GM12878 (cell line): ENCODE data around the gene ARL14EPL. TPM values are rescaled to one million over a fixed set of nuclear protein-coding genes. Genes with fewer than 3 reads are reported as not detected.

Source experiments
- ATAC-seq: fragments of 200-7000 bp; cut with Tn5 transposase; 3 replicates; pipeline ENCODE4 v1.9.1; 2020; ENCODE audit warnings: mild to moderate bottlenecking, moderate library complexity
- BruUV-seq: library from RNA; stranded (reverse); fragments of 400-500 nt; replicated peaks from 2 replicates; lab custom pipeline; 2021; lab: Mats Ljungman, UMichigan
- CTCF ChIA-PET: fragments of 300-600 bp; sonication (Branson Sonifier 250); formaldehyde crosslinking; extraction: SDS; loops from one replicate; lab custom pipeline; 2021; ENCODE audit warnings: inconsistent platforms; lab: Yijun Ruan, JAX
- POLR2A ChIA-PET: fragments of 350-600 bp; formaldehyde crosslinking; extraction: SDS; loops from one replicate; lab custom pipeline; 2021; ENCODE audit warnings: inconsistent platforms; lab: Charles Lee
- RAD21 ChIA-PET: fragments of 300-600 bp; sonication (Branson Sonifier 250); formaldehyde crosslinking; loops from one replicate; lab custom pipeline; 2023; ENCODE audit warnings: antibody characterized with exemption; ENCODE audit not compliant: unreplicated experiment; lab: Charles Lee
- SMC1A ChIA-PET: fragments of 300-600 bp; sonication (Branson Sonifier 250); formaldehyde crosslinking; loops from one replicate; lab custom pipeline; 2023; ENCODE audit not compliant: unreplicated experiment, uncharacterized antibody; lab: Charles Lee
- DNase-seq: peaks from one replicate; pipeline ENCODE4 v3.0.0-alpha.2; 2011; ENCODE audit warnings: low read depth, low spot score
- FAIRE-seq: peaks from 3 replicates; lab custom pipeline; 2011; peaks lifted over from hg19 to GRCh38; lab: Jason Lieb, UNC
- H2AFZ ChIP-seq: 2 replicates; pipeline ENCODE4 v1.6.0; 2011; ENCODE audit warnings: low read depth, low read length, control low read depth; ENCODE audit not compliant: control insufficient read depth
- H3K27ac ChIP-seq: 2 replicates; pipeline ENCODE4 v1.5.1; 2011; ENCODE audit warnings: control low read depth; ENCODE audit not compliant: control insufficient read depth, insufficient read depth
- H3K27me3 ChIP-seq, 2 experiments: replicated peaks in 1 of 2; 2 replicates each; pipeline versions ENCODE4 v1.6.0 to v1.6.1; 2011; ENCODE audit warnings: low read length in 1 of 2; ENCODE audit not compliant: control insufficient read depth in 2 of 2, insufficient read depth in 2 of 2
- H3K36me3 ChIP-seq, 2 experiments: 2 replicates each; pipeline ENCODE4 v1.5.1; 2011; ENCODE audit warnings: low read length in 1 of 2; ENCODE audit not compliant: control insufficient read depth in 2 of 2, insufficient read depth in 2 of 2
- H3K4me1 ChIP-seq: 2 replicates; pipeline ENCODE4 v1.6.1; 2011; ENCODE audit warnings: mild to moderate bottlenecking, low read length, moderate library complexity, mixed read lengths; ENCODE audit not compliant: control insufficient read depth, insufficient read depth
- H3K4me2 ChIP-seq: 2 replicates; pipeline ENCODE4 v1.6.0; 2011; ENCODE audit warnings: control low read depth; ENCODE audit not compliant: control insufficient read depth, insufficient read depth
- H3K4me3 ChIP-seq: fragments of 200-600 bp; sonication (generic); 2 replicates; pipeline ENCODE4 v1.5.1; 2016
- H3K79me2 ChIP-seq: 2 replicates; pipeline ENCODE4 v1.6.0; 2011; ENCODE audit warnings: low read length; ENCODE audit not compliant: control insufficient read depth, insufficient read depth
- H3K9ac ChIP-seq: 2 replicates; pipeline ENCODE4 v1.8.0; 2011; ENCODE audit warnings: low read length, control low read depth, mixed read lengths; ENCODE audit not compliant: control insufficient read depth, insufficient read depth
- H3K9me3 ChIP-seq: replicated peaks from 3 replicates; pipeline ENCODE4 v1.5.1; 2011; ENCODE audit warnings: mild to moderate bottlenecking, low read length; ENCODE audit not compliant: control insufficient read depth, insufficient read depth
- H4K20me1 ChIP-seq: 2 replicates; pipeline ENCODE4 v1.6.0; 2011; ENCODE audit not compliant: control insufficient read depth, insufficient read depth
- BCL11A ChIP-seq: IDR thresholded peaks from 2 replicates; pipeline ENCODE4 v1.6.1; 2011; ENCODE audit warnings: low read depth, low read length
- EED ChIP-seq: sonication (generic); IDR thresholded peaks from 2 replicates; pipeline ENCODE4 v1.6.1; 2016; ENCODE audit warnings: antibody characterized with exemption, low read depth
- EGR1 ChIP-seq, 2 experiments: IDR thresholded peaks; 1 replicate in 1 of 2; 2 replicates in 1 of 2; pipeline ENCODE4 v1.6.1; 2011 to 2012; ENCODE audit warnings: low read depth in 2 of 2, low read length in 2 of 2, borderline replicate concordance in 1 of 2, mild to moderate bottlenecking in 1 of 2, moderate library complexity in 1 of 2
- GABPA ChIP-seq: IDR thresholded peaks from 2 replicates; pipeline ENCODE4 v1.6.1; 2014; ENCODE audit warnings: antibody characterized with exemption, low read depth, mild to moderate bottlenecking, inconsistent platforms
- IKZF1 ChIP-seq: fragments of 450-650 bp; conservative IDR thresholded peaks from 2 replicates; pipeline ENCODE4 v1.6.1; 2017; ENCODE audit warnings: antibody characterized with exemption, mild to moderate bottlenecking
- MYB ChIP-seq: fragments of 150-350 bp; IDR thresholded peaks from 2 replicates; pipeline ENCODE4 v1.6.1; 2014; ENCODE audit warnings: mild to moderate bottlenecking, low read depth, low read length, borderline replicate concordance
- NFIC ChIP-seq: IDR thresholded peaks from 2 replicates; pipeline ENCODE4 v1.6.1; 2012; ENCODE audit warnings: low read depth, mild to moderate bottlenecking, inconsistent platforms, low read length, moderate library complexity
- NR2F1 ChIP-seq: fragments of 450-650 bp; conservative IDR thresholded peaks from 2 replicates; pipeline ENCODE4 v1.6.1; 2017; ENCODE audit warnings: mild to moderate bottlenecking
- PAX5 ChIP-seq: IDR thresholded peaks from 2 replicates; pipeline ENCODE4 v1.6.1; 2011; ENCODE audit warnings: low read depth, low read length, borderline replicate concordance
- RELA ChIP-seq: fragments of 450-650 bp; IDR thresholded peaks from 2 replicates; pipeline ENCODE4 v1.8.0; 2014; ENCODE audit warnings: borderline replicate concordance; ENCODE audit not compliant: partially characterized antibody
- TCF7 ChIP-seq: IDR thresholded peaks from 2 replicates; pipeline ENCODE4 v1.6.1; 2014; ENCODE audit warnings: antibody characterized with exemption, borderline replicate concordance
- WGBS: methylation state at CpG from one replicate; pipeline ENCODE4 v1.1.6; 2016; ENCODE audit warnings: low lambda C conversion rate; ENCODE audit not compliant: insufficient replicate concordance, insufficient coverage; ENCODE audit errors: missing lambda C conversion rate; 5-methylcytosine and 5-hydroxymethylcytosine counted together
- in situ Hi-C: fragments of 300-500 bp; cut with MboI; formaldehyde crosslinking; loops from 9 replicates; pipeline ENCODE4 v1.14.3; 2018; ENCODE audit warnings: mixed read lengths
- intact Hi-C: fragments of 100-400 bp; cut with micrococcal nuclease; formaldehyde crosslinking; loops from one replicate; pipeline ENCODE4 v1.14.2; 2022; ENCODE audit not compliant: unreplicated experiment
- polyA plus RNA-seq, 11 experiments: library from polyadenylated mRNA; depleted of rRNA in 4 of 11; unstranded in 6 of 11; stranded (reverse) in 5 of 11; fragments of >200 nt; fragmentation: Nextera tagmentation in 4 of 11; fragmentation: Illumina TruSeq in 1 of 11; extraction: Ambion mirVana in 4 of 11; extraction: Trizol in 1 of 11; gene quantifications; 1 replicate in 1 of 11; 2 replicates in 10 of 11; pipeline versions ENCODE4 v1.2.1 to v1.2.3, GENCODE V29; 2011 to 2016; ENCODE audit warnings: inconsistent platforms in 2 of 11, missing spikeins in 2 of 11, low read depth in 1 of 11
- total RNA-seq, 4 experiments: library from RNA; depleted of rRNA in 3 of 4; stranded (reverse); fragments of >200 nt in 3 of 4; fragmentation: Illumina TruSeq in 1 of 4; extraction: Trizol in 1 of 4; gene quantifications; 2 replicates each; pipeline versions ENCODE4 v1.2.1 to v1.2.3, GENCODE V29; 2013 to 2021
- TF ChIP-seq, protein P1 (sequence below): fragments of 450-650 bp; IDR thresholded peaks from 2 replicates; pipeline ENCODE4 v1.6.1; 2017; ENCODE audit warnings: mild to moderate bottlenecking
- TF ChIP-seq, protein P2 (sequence below), 3 experiments: IDR thresholded peaks in 2 of 3; conservative IDR thresholded peaks in 1 of 3; 2 replicates each; pipeline ENCODE4 v1.5.1; 2011; ENCODE audit warnings: low read depth in 3 of 3, low read length in 3 of 3, mild to moderate bottlenecking in 3 of 3, control low read depth in 2 of 3, moderate library complexity in 2 of 3, inconsistent platforms in 1 of 3, mixed read lengths in 1 of 3; ENCODE audit not compliant: control insufficient read depth in 2 of 3, insufficient read depth in 1 of 3; ENCODE audit errors: extremely low read depth in 1 of 3
- TF ChIP-seq, protein P3 (sequence below): IDR thresholded peaks from 2 replicates; pipeline ENCODE4 v1.6.1; 2012; ENCODE audit warnings: low read depth, low read length, improper control_type of control experiment

The ARL14EPL gene
- total and polyA plus RNA-seq, 10 of the 15 experiments (the other 5 are each of a cell fraction or from before 2014, with no cell fraction given): 0.08 TPM; not detected in 9

DNA sequence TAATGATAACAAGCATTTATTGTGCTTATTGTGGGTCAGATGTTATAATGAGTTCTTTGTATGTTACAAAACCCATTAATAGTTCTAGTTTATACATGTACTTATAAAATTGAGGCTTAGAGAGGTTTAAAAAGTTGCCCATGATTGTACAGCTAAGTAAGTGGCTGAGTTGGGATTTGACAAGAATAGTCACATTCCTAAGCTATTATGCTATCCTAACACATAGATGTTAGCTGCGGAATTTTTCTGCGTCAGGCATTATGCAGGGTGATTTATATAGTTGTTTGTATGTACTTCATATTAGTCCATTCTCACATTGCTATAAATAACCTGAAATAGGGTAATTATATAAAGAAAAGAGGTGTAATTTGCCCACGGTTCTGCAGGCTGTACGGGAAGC is 65.0 kb downstream of the ARL14EPL start:
- in situ Hi-C loops (no loop called here), intact Hi-C loops (no loop called here)
- Histone ChIP-seq H3K4me3 (no peak overlapping the region), H3K27me3 (no peaks in the 10 kb centered on the region), H3K9ac (no peak overlapping the region), H3K9me3 (no peaks in the 10 kb centered on the region), H2AFZ (no peak overlapping the region), H4K20me1 (no peaks in the 10 kb centered on the region), H3K27ac (no peak overlapping the region), H3K4me2 (no peak overlapping the region), H3K79me2 (no peaks in the 10 kb centered on the region), H3K4me1 (no peaks in the 10 kb centered on the region), H3K36me3 (no peaks in the 10 kb centered on the region; a peak in 1 of 4 replicates)
- no peak for TF ChIP-seq TCF7
- TF ChIP-seq, protein P1, sequence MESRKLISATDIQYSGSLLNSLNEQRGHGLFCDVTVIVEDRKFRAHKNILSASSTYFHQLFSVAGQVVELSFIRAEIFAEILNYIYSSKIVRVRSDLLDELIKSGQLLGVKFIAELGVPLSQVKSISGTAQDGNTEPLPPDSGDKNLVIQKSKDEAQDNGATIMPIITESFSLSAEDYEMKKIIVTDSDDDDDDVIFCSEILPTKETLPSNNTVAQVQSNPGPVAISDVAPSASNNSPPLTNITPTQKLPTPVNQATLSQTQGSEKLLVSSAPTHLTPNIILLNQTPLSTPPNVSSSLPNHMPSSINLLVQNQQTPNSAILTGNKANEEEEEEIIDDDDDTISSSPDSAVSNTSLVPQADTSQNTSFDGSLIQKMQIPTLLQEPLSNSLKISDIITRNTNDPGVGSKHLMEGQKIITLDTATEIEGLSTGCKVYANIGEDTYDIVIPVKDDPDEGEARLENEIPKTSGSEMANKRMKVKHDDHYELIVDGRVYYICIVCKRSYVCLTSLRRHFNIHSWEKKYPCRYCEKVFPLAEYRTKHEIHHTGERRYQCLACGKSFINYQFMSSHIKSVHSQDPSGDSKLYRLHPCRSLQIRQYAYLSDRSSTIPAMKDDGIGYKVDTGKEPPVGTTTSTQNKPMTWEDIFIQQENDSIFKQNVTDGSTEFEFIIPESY: no peak
- no peak for TF ChIP-seq NFIC
- no peak for TF ChIP-seq PAX5
- TF ChIP-seq BCL11A: no peak
- TF ChIP-seq, protein P2, sequence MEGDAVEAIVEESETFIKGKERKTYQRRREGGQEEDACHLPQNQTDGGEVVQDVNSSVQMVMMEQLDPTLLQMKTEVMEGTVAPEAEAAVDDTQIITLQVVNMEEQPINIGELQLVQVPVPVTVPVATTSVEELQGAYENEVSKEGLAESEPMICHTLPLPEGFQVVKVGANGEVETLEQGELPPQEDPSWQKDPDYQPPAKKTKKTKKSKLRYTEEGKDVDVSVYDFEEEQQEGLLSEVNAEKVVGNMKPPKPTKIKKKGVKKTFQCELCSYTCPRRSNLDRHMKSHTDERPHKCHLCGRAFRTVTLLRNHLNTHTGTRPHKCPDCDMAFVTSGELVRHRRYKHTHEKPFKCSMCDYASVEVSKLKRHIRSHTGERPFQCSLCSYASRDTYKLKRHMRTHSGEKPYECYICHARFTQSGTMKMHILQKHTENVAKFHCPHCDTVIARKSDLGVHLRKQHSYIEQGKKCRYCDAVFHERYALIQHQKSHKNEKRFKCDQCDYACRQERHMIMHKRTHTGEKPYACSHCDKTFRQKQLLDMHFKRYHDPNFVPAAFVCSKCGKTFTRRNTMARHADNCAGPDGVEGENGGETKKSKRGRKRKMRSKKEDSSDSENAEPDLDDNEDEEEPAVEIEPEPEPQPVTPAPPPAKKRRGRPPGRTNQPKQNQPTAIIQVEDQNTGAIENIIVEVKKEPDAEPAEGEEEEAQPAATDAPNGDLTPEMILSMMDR (IDR thresholded peaks at IDR 0.05 in 2 of 3, conservative IDR thresholded peaks at IDR 0.05 in 1 of 3; ENCODE audit: control insufficient read depth in 2 of 3, extremely low read depth in 1 of 3, insufficient read depth in 1 of 3, low read depth in 3 of 3, low read length in 3 of 3): no peak
- TF ChIP-seq MYB: no peak
- TF ChIP-seq NR2F1: no peak
- TF ChIP-seq, protein P3, sequence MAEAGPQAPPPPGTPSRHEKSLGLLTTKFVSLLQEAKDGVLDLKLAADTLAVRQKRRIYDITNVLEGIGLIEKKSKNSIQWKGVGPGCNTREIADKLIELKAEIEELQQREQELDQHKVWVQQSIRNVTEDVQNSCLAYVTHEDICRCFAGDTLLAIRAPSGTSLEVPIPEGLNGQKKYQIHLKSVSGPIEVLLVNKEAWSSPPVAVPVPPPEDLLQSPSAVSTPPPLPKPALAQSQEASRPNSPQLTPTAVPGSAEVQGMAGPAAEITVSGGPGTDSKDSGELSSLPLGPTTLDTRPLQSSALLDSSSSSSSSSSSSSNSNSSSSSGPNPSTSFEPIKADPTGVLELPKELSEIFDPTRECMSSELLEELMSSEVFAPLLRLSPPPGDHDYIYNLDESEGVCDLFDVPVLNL: no peak
- TF ChIP-seq GABPA: no peak
- no peak for TF ChIP-seq IKZF1
- TF ChIP-seq RELA: no peak
- no peak for TF ChIP-seq EED
- no peak for TF ChIP-seq EGR1 (IDR thresholded peaks at IDR 0.05; ENCODE audit: borderline replicate concordance in 1 of 2, low read depth in 2 of 2, low read length in 2 of 2)
- no TSS peak for BruUV-seq
- ChIA-PET CTCF (interaction anchor here (1.0 kb wide), 1 partner anchor 34 kb away, joined by 3 read pairs; no protein-coding TSS in a partner anchor), POLR2A (interaction anchor here (0.6 kb wide), 1 partner anchor 19 kb away, joined by 3 read pairs; no protein-coding TSS in a partner anchor), SMC1A (no interaction called here), RAD21 (no interaction called here)
- ATAC-seq (no peak), FAIRE-seq (no peak), DNase-seq (no peak)
- WGBS: 100% methylated on average over 4 of the region's 4 CpGs
